Neural progenitor cell (in vitro differentiated cells): ENCODE results near the gene SLC15A1. TPM values are rescaled to one million over a fixed set of nuclear protein-coding genes. Genes with fewer than 3 reads are reported as not detected.

Source experiments
- DNase-seq: peaks from one replicate; pipeline ENCODE4 v3.0.0-alpha.2; 2016; ENCODE audit warnings: low spot score
- H2AFZ ChIP-seq: fragments of 200-600 bp; sonication (generic); replicated peaks from 2 replicates; pipeline ENCODE4 v1.6.1; 2016; ENCODE audit warnings: antibody characterized with exemption
- H3F3A ChIP-seq: fragments of 200-600 bp; sonication (generic); 2 replicates; pipeline ENCODE4 v1.6.1; 2016; ENCODE audit warnings: antibody characterized with exemption, low read depth
- H3K27ac ChIP-seq: fragments of 200-600 bp; sonication (generic); 2 replicates; pipeline ENCODE4 v1.5.1; 2016; ENCODE audit warnings: mild to moderate bottlenecking
- H3K27me3 ChIP-seq: fragments of 200-600 bp; sonication (generic); 2 replicates; pipeline ENCODE4 v1.6.1; 2016; ENCODE audit warnings: mild to moderate bottlenecking, moderate library complexity
- H3K36me3 ChIP-seq: fragments of 200-600 bp; sonication (generic); 2 replicates; pipeline ENCODE4 v1.5.1; 2016
- H3K4me1 ChIP-seq: fragments of 200-600 bp; sonication (generic); 2 replicates; pipeline ENCODE4 v1.6.1; 2016; ENCODE audit warnings: mixed run types
- H3K4me2 ChIP-seq: fragments of 200-600 bp; sonication (generic); 2 replicates; pipeline ENCODE4 v1.6.1; 2016
- H3K4me3 ChIP-seq: fragments of 200-600 bp; sonication (generic); 2 replicates; pipeline ENCODE4 v1.5.1; 2016
- H3K79me2 ChIP-seq: fragments of 200-600 bp; sonication (generic); 2 replicates; pipeline ENCODE4 v1.6.1; 2016; ENCODE audit warnings: low read depth
- H3K9ac ChIP-seq: fragments of 200-600 bp; sonication (generic); 2 replicates; pipeline ENCODE4 v1.6.1; 2016
- H3K9me3 ChIP-seq: fragments of 200-600 bp; sonication (generic); 2 replicates; pipeline ENCODE4 v1.5.1; 2016; ENCODE audit warnings: low read depth
- H4K20me1 ChIP-seq: fragments of 200-600 bp; sonication (generic); 2 replicates; pipeline ENCODE4 v1.6.1; 2016; ENCODE audit warnings: low read depth
- H3K27ac Mint-ChIP-seq: 3 replicates; pipeline ENCODE4 v1.8.0; 2021; ENCODE audit warnings: mixed read lengths
- H3K27me3 Mint-ChIP-seq: 2 replicates; pipeline ENCODE4 v1.8.0; 2022; ENCODE audit warnings: low read depth, mild to moderate bottlenecking, inconsistent platforms, moderate library complexity, mixed read lengths; ENCODE audit not compliant: insufficient read depth
- H3K36me3 Mint-ChIP-seq: 3 replicates; pipeline ENCODE4 v1.8.0; 2021; ENCODE audit warnings: mixed read lengths
- H3K4me1 Mint-ChIP-seq: 3 replicates; pipeline ENCODE4 v1.8.0; 2021; ENCODE audit warnings: mixed read lengths
- H3K4me3 Mint-ChIP-seq: 3 replicates; pipeline ENCODE4 v1.8.0; 2021; ENCODE audit warnings: mild to moderate bottlenecking, moderate library complexity, mixed read lengths
- H3K9me3 Mint-ChIP-seq: 3 replicates; pipeline ENCODE4 v1.8.0; 2020; ENCODE audit warnings: mixed read lengths
- EZH2 ChIP-seq: fragments of 200-600 bp; sonication (generic); IDR thresholded peaks from 2 replicates; pipeline ENCODE4 v1.6.1; 2017; ENCODE audit warnings: antibody characterized with exemption, mild to moderate bottlenecking, moderate library complexity
- EZH2phosphoT487 ChIP-seq: fragments of 200-600 bp; sonication (generic); IDR thresholded peaks from 2 replicates; pipeline ENCODE4 v1.6.1; 2017; ENCODE audit warnings: antibody characterized with exemption
- total RNA-seq: library from RNA; depleted of rRNA; stranded (reverse); fragments of >200 nt; gene quantifications from 2 replicates; pipeline ENCODE4 v1.2.3, GENCODE V29; 2015; ENCODE audit warnings: low replicate concordance
- TF ChIP-seq, protein P1 (sequence below): fragments of 200-600 bp; sonication (generic); IDR thresholded peaks from 2 replicates; pipeline ENCODE4 v1.5.1; 2017; ENCODE audit warnings: antibody characterized with exemption, mild to moderate bottlenecking

The SLC15A1 gene
- total RNA-seq, 1 donor from 2014 or later: not detected

DNA sequence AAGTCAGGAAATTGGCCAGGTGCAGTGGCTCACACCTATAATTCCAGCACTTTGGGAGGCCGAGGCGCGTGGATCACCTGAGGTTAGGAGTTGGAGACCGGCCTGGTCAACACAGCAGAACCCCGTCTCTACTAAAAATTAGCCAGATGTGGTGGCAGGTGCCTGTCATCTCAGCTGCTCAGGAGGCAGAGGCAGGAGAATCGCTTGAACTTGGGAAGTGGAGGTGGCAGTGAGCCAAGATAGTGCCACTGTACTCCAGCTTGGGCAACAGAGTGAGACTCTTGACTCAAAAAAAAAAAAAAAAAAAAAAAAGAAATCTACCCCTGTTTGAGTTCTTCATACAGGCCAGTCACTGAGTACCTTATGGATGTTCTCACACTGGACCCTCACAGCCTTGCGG, 42.0 kb downstream of the SLC15A1 start:
- Histone ChIP-seq H2AFZ (no peak overlapping the region), H4K20me1 (no peaks in the 10 kb centered on the region), H3K4me1 (no peaks in the 10 kb centered on the region), H3K36me3 (no peaks in the 10 kb centered on the region), H3K9me3 (no peaks in the 10 kb centered on the region), H3K4me3 (no peak overlapping the region), H3K27ac (no peak overlapping the region), H3K79me2 (no peaks in the 10 kb centered on the region), H3K27me3 (no peaks in the 10 kb centered on the region), H3K9ac (no peak overlapping the region), H3K4me2 (no peak overlapping the region), H3F3A (no peaks in the 10 kb centered on the region)
- DNase-seq: no peak
- Mint-ChIP-seq H3K36me3 (no peaks in the 10 kb centered on the region), H3K9me3 (no peaks in the 10 kb centered on the region), H3K4me3 (no peak overlapping the region), H3K4me1 (no peaks in the 10 kb centered on the region), H3K27ac (no peak overlapping the region), H3K27me3 (peaks cover 2% of the 10 kb centered on the region)
- no peak for TF ChIP-seq EZH2phosphoT487

DNA sequence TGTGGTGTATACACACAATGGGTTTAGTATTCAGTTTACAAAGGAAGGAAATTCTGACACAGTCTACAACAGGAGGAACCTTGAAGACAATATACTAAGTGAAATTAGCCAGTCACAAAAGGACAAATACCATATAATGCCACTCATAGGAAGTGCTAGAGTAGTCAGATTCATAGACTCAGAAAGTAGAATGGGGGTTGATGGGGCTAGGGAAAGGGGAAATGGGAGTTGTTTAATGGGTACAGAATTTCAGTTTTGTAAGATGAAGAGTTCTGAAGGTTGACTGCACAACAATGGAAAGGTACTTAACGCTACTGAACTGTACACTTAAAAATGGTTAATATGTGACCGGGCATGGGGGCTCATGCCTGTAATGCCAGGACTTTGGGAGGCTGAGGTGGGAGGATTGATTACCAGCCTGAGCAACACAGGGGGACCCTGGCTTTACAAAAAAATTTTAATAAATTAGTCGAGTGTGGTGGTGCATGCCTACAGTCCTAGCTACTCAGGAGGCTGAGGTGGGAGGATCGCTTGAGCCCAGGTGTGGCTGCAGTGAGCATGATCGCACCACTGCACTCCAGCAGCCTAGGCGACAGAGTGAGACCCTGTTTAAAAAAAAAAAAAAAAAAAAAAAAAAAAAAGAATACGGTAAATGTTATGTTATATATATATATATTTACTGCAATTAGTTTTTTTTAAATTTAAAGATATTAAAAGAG, 45.0 kb downstream of the SLC15A1 start:
- Histone ChIP-seq H3K36me3 (no peaks in the 10 kb centered on the region), H3K79me2 (no peaks in the 10 kb centered on the region), H3F3A (no peaks in the 10 kb centered on the region), H3K4me2 (no peak overlapping the region), H3K9me3 (no peaks in the 10 kb centered on the region), H2AFZ (no peak overlapping the region), H3K4me1 (no peaks in the 10 kb centered on the region), H3K27me3 (no peaks in the 10 kb centered on the region), H3K27ac (no peak overlapping the region), H3K4me3 (no peak overlapping the region), H3K9ac (no peak overlapping the region), H4K20me1 (no peaks in the 10 kb centered on the region)
- no peak overlapping the region for H3K4me3 Mint-ChIP-seq
- H3K4me1 Mint-ChIP-seq: no peaks in the 10 kb centered on the region
- no peak for DNase-seq
- no peak for TF ChIP-seq EZH2phosphoT487
- TF ChIP-seq, protein P1, sequence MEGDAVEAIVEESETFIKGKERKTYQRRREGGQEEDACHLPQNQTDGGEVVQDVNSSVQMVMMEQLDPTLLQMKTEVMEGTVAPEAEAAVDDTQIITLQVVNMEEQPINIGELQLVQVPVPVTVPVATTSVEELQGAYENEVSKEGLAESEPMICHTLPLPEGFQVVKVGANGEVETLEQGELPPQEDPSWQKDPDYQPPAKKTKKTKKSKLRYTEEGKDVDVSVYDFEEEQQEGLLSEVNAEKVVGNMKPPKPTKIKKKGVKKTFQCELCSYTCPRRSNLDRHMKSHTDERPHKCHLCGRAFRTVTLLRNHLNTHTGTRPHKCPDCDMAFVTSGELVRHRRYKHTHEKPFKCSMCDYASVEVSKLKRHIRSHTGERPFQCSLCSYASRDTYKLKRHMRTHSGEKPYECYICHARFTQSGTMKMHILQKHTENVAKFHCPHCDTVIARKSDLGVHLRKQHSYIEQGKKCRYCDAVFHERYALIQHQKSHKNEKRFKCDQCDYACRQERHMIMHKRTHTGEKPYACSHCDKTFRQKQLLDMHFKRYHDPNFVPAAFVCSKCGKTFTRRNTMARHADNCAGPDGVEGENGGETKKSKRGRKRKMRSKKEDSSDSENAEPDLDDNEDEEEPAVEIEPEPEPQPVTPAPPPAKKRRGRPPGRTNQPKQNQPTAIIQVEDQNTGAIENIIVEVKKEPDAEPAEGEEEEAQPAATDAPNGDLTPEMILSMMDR: no peak
- no peak for TF ChIP-seq EZH2
- no peaks in the 10 kb centered on the region for H3K9me3 Mint-ChIP-seq
- no peak overlapping the region for H3K27ac Mint-ChIP-seq
- H3K36me3 Mint-ChIP-seq: no peaks in the 10 kb centered on the region
- H3K27me3 Mint-ChIP-seq: peaks cover 2% of the 10 kb centered on the region

- no peak overlapping the region for H2AFZ ChIP-seq
- Mint-ChIP-seq H3K9me3 (no peaks in the 10 kb centered on the region), H3K4me3 (no peak overlapping the region), H3K4me1 (no peaks in the 10 kb centered on the region), H3K27ac (no peak overlapping the region), H3K36me3 (no peaks in the 10 kb centered on the region), H3K27me3 (peaks cover 2% of the 10 kb centered on the region)
- no peak overlapping the region for H3K4me3 ChIP-seq
- no peaks in the 10 kb centered on the region for H3K9me3 ChIP-seq
- H3K9ac ChIP-seq: no peak overlapping the region
- H4K20me1 ChIP-seq: no peaks in the 10 kb centered on the region
- H3K79me2 ChIP-seq: no peaks in the 10 kb centered on the region
- no peaks in the 10 kb centered on the region for H3K36me3 ChIP-seq
- H3K4me1 ChIP-seq: no peaks in the 10 kb centered on the region
- H3K4me2 ChIP-seq: no peak overlapping the region
- no peak overlapping the region for H3K27ac ChIP-seq
- no peaks in the 10 kb centered on the region for H3K27me3 ChIP-seq
- DNase-seq: no peak
- H3F3A ChIP-seq: no peaks in the 10 kb centered on the region
- TF ChIP-seq EZH2phosphoT487 (no peak), EZH2 (no peak)
- TF ChIP-seq, protein P1: no peak
Observed at GRCh38 chr13:98706446-98707110, 45.9 kb downstream of the SLC15A1 start.

- no peak overlapping the region for H3K27ac Mint-ChIP-seq
- H3K36me3 Mint-ChIP-seq: no peaks in the 10 kb centered on the region
- H3K9me3 Mint-ChIP-seq: no peaks in the 10 kb centered on the region
- Histone ChIP-seq H3K9me3 (no peaks in the 10 kb centered on the region), H4K20me1 (no peaks in the 10 kb centered on the region), H3F3A (peaks cover 16% of the 10 kb centered on the region), H3K4me3 (no peak overlapping the region), H2AFZ (peak overlapping the region; percentile 45), H3K4me1 (peaks cover 28% of the 10 kb centered on the region), H3K27me3 (no peaks in the 10 kb centered on the region), H3K4me2 (peak overlapping the region; percentile 48), H3K79me2 (no peaks in the 10 kb centered on the region), H3K27ac (no peak overlapping the region), H3K9ac (no peak overlapping the region), H3K36me3 (no peaks in the 10 kb centered on the region)
- no peak overlapping the region for H3K4me3 Mint-ChIP-seq
- H3K4me1 Mint-ChIP-seq: peaks cover 23% of the 10 kb centered on the region
- DNase-seq: no peak
- no peaks in the 10 kb centered on the region for H3K27me3 Mint-ChIP-seq
- TF ChIP-seq, protein P1: no peak
- no peak for TF ChIP-seq EZH2
- no peak for TF ChIP-seq EZH2phosphoT487
Observed at GRCh38 chr13:98697791-98698190, 54.7 kb downstream of the SLC15A1 start.
